Activated CD8-positive, alpha-beta memory T cell treated with anti-CD3 and anti-CD28 coated beads for 24 hours (primary cell): ENCODE data around the gene ATP1A1.

ENCODE experiments used
- DNase-seq: peaks from one replicate; pipeline ENCODE4 v3.0.0-alpha.2; 2020

ATP1A1 gene

GRCh38 chr1:116372651-116373430 is at the start of gene ATP1A1:
Gene ATP1A1 (plus strand): TSS chr1:116373244. CDS start chr1:116373512, 268 bp downstream.
- peak; percentile 99 for DNase-seq

- no peak for DNase-seq
Observed at GRCh38 chr1:116323491-116323890, 49.6 kb upstream of the ATP1A1 start.

GRCh38 chr1:116324411-116324810 is 48.6 kb upstream of the ATP1A1 start:
- no peak for DNase-seq

GRCh38 chr1:116325104-116325503 is 47.9 kb upstream of the ATP1A1 start:
- DNase-seq: no peak

- peak; percentile 67 for DNase-seq
Observed at GRCh38 chr1:116325922-116326321, 47.1 kb upstream of the ATP1A1 start.

- DNase-seq: no peak
Observed at GRCh38 chr1:116326486-116326885, 46.6 kb upstream of the ATP1A1 start.

- DNase-seq: no peak
Observed at GRCh38 chr1:116328671-116329070, 44.4 kb upstream of the ATP1A1 start.

- DNase-seq: no peak
Observed at GRCh38 chr1:116329524-116330341, 43.3 kb upstream of the ATP1A1 start.

GRCh38 chr1:116330342-116330652 is 42.7 kb upstream of the ATP1A1 start:
- no peak for DNase-seq

GRCh38 chr1:116330846-116331245 is 42.2 kb upstream of the ATP1A1 start:
- no peak for DNase-seq

GRCh38 chr1:116331523-116331922 is 41.5 kb upstream of the ATP1A1 start:
- no peak for DNase-seq

- DNase-seq: no peak
Observed at GRCh38 chr1:116332451-116332850, 40.6 kb upstream of the ATP1A1 start.

- no peak for DNase-seq
Observed at GRCh38 chr1:116333171-116334014, 39.7 kb upstream of the ATP1A1 start.

GRCh38 chr1:116334015-116334547 is 39.0 kb upstream of the ATP1A1 start:
- DNase-seq: no peak

GRCh38 chr1:116334868-116335635 is 38.0 kb upstream of the ATP1A1 start:
- no peak for DNase-seq

GRCh38 chr1:116335850-116336624 is 37.0 kb upstream of the ATP1A1 start:
- DNase-seq: no peak

- no peak for DNase-seq
Observed at GRCh38 chr1:116337398-116337797, 35.6 kb upstream of the ATP1A1 start.

- DNase-seq: no peak
Observed at GRCh38 chr1:116338400-116338799, 34.6 kb upstream of the ATP1A1 start.

- DNase-seq: no peak
Observed at GRCh38 chr1:116340506-116341231, 32.4 kb upstream of the ATP1A1 start.

- DNase-seq: no peak
Observed at GRCh38 chr1:116343019-116343418, 30.0 kb upstream of the ATP1A1 start.

GRCh38 chr1:116345011-116345410 is 28.0 kb upstream of the ATP1A1 start:
- DNase-seq: no peak
